NCI-H187 treated with DMSO at 0.1 percent for 48 hours (cell line): Measurements from ENCODE around the gene UBE2G1.

Experiments used
- DNase-seq: peaks from one replicate; lab custom pipeline; 2025; lab: John Stamatoyannopoulos, UW

Gene UBE2G1

GRCh38 chr17:4247361-4247970 lies 119.0 kb downstream of the UBE2G1 start:
- DNase-seq: peak; percentile 89

DNA sequence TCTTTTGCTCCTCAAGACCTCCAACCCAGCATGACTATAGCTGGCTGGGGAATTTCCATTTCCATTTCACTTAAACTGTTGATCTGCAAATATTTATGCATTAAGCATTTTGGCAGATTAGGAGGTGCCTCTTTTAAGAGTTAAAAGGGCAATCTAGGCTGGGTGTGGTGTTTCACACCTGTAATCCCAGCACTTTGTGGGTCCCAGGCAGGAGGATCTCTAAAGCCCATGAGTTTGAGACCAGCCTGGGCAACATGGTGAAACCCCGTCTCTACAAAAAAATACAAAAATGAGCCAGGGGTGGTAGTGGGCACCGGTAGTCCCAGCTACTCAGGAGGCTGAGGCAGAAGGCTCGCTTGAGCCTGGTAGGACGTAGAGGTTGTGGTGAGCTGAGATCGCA lies 119.8 kb downstream of the UBE2G1 start:
- no peak for DNase-seq

DNA sequence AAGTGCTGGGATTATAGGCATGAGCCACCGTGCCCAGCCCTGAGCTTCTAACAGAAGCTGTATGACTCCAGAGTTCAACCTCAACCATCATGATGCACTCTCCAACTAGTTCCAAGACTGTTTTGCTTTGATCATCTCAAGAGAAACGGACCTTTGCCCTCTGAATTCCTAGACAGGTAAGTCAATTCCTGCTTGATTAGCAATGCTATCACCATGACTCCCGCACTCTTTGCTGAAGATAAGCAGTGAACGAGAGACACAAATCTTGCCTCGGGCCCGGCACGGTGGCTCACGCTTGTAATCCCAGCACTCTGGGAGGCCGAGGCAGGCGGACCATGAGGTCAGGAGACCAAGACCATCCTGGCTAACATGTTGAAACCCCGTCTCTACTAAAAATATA lies 124.9 kb downstream of the UBE2G1 start:
- DNase-seq: no peak

- no peak for DNase-seq
Observed at GRCh38 chr17:4236456-4236855, 130.0 kb downstream of the UBE2G1 start.

DNA sequence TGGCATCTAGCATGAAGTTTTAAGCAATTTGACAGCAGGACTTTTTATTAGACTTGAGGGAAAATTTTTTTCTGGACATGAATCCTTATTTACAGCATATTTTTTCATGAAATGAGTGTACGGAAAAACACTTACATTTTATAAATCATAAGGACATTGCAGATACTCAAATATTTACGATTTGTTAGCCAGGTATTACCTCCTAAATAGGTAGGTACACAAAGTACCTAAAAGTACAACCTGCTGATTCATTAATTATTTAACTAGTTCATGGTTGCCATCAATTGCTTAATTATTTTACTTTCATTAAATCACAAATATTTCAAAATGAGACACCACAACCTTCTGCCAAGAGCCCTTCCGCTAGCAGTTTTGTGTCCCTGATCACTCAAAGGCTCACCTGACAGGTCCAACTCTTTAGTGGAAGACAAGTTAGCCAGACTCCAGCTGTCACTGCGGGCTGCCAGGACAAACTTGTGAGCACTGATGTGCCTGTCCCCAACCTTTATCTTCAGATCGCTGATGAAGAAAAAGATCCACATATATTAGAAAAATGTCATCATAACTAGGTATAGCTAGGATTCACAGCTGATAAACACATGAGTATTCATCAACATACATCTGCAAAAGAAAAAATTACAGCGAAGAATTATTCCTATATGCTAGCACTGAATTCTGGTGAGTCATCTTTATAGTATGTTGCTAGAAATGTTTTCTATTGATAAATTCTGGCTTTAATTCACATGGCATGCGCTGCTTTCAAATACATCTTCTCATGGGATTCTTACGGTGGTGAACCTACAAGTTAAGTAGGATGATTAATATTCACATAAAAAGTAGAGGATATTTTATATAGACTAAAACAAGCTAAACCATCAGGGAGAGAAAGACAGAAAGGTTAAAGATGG lies 130.8 kb downstream of the UBE2G1 start:
- DNase-seq: no peak

- no peak for DNase-seq
Observed at GRCh38 chr17:4234401-4234800, 132.1 kb downstream of the UBE2G1 start.

GRCh38 chr17:4233668-4234258 lies 132.7 kb downstream of the UBE2G1 start:
- no peak for DNase-seq

DNA sequence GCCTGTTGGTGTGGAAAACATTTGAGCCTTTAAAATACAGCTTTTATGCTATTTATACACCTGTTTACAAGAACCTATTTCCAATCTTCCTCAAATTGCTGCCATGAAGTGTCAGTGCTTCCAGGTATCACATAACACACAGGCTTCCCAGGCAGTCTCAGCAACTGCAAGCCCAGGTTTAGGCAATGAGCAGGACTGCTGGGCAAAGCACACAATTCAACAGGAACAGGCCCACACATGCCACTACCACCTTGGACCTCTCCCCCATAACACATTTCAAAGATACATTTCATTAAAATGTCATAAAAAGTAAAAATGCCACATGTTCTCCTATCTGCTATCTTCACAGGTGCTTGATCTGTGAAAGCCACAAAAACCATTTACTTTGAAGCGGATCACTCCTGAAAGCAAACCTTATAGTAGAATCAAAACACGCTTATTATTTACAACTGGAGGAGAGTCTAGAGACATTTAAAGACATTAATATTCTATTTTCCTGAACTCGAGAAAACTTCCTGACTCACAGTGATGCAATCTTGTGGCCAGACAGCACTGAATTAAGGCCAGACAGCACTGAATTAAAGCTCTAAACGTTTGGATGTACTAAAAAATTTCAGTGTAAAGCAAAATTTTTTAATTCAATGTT lies 134.2 kb downstream of the UBE2G1 start:
- DNase-seq: peak; percentile 34

DNA sequence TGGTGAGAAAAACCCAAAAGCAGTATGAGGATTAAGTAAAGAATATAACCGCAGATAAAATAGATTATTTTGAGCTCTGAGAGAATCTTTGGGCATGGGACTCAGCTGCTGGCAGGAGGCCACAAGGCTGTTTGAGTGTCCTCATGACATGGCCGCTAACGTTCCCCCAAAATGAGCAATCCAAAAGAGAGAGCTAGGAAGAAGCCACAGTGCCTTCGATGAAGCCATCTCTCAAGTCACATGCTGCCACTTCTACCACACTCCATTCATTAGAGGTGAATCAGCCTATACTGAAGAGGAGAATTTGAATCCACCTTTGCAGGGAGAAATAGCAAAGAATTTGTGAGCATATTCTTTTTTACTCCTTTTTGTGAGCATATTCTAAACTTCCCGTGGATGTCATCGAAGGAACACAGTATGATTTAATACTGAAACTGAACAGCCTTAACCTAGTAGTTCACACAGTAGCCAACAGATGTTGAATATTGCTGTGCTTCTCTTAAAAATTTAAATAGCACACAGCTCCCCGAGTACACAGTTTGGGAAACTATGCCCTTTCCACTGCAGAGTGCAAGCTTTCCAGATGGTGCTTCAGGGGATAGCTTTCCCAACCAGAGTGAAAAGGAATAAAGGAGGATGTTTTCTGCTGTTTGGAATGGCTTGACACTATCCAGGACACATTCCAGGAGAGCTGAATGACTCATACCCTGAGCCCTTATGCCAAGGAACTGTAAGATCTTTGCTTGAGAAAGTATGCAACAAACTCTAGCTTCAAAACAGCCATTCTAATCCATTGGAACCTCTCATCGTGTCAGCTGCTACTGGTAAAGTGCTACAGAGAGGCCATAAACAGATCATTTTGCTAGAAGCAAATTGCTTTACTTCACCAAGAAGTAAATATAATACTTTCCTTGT lies 136.6 kb downstream of the UBE2G1 start:
- DNase-seq: no peak

DNA sequence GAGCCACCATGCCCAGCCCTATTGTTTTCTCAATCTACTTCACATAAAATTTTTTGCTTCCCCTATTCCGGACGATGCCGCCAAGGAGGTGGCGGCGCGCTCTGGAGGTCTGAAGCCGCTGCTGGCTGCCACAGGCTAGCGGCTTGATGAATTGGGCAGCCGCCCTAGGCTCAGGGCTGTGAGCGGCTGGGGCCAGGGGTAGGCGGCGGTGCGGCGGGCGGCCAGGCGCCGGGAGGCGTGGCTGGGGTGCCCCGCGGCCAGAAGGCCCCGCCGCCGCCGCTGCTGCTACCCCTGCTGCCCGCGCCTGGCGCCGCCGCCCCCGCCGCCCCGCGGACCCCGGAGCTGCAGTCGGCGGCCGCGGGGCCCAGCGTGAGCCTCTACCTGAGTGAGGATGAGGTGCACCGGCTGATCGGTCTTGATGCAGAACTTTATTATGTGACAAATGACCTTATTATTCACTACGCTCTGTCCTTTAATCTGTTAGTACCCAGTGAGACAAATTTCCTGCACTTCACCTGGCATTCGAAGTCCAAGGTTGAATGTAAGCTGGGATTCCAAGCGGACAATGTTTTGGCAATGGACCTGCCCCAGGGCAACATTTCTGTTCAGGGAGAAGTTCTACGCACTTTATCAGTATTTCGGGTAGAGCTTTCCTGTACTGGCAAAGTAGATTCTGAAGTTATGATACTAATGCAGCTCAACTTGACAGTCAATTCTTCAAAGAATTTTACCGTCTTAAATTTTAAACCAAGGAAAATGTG lies 144.4 kb downstream of the UBE2G1 start:
- DNase-seq: no peak

DNA sequence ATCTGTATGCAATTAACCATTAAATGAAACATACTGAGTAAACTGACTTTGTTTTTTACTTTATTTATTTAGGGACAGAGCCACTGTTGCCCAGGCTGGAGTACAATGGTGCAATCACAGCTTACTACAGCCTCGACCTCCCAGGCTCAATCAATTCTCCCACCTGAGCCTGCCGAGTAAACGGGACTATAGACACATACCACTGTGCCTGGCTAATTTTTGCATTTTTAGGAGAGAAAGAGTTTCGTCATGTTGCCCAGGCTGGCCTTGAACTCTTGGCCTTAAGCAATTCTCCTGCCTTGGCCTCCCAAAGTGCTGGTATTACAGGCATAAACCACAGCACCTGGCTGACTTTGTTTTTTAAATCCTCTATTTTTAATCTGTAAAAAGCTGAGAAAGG lies 145.3 kb downstream of the UBE2G1 start:
- DNase-seq: no peak

DNA sequence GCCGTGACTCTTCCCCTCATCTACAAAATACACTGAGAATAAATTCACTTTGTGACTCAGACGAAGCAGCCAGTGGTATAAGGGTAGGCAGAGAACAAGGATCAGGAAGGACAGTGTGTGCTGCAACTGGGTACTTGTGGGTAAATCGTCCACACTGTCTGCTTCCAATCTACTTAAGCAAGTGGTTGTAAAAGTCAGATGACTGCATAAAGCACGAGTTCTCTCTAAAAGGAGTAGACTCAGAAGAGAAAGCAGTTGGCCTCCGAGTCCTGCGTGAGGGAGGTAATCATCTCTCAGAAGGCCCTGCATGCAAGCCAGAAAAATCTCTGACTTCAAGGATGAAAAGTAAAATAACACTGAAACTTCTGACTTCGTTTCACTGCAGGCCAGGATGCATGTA lies 145.8 kb downstream of the UBE2G1 start:
- DNase-seq: no peak
